GM23338 (cell line): ENCODE results near the gene SSTR4.

Experiments used
- JUNB ChIP-seq: IDR thresholded peaks from one replicate; pipeline ENCODE4 v1.6.1; 2016; ENCODE audit warnings: antibody characterized with exemption; ENCODE audit not compliant: unreplicated experiment
- POLR2AphosphoS5 ChIP-seq: IDR thresholded peaks from 2 replicates; pipeline ENCODE4 v1.6.1; 2016; ENCODE audit warnings: antibody characterized with exemption, low read depth
- TF ChIP-seq, protein P1 (sequence below), 2 experiments: fragments of 200-600 bp in 1 of 2; sonication (generic) in 1 of 2; conservative IDR thresholded peaks; 2 replicates each; pipeline versions ENCODE4 v1.5.1 to v1.6.1; 2016 to 2017; ENCODE audit warnings: antibody characterized with exemption in 2 of 2, low read depth in 2 of 2, mild to moderate bottlenecking in 2 of 2, moderate library complexity in 1 of 2
- TF ChIP-seq, protein P2 (sequence below): IDR thresholded peaks from one replicate; pipeline ENCODE4 v1.6.1; 2018; ENCODE audit warnings: antibody characterized with exemption; ENCODE audit not compliant: unreplicated experiment

- TF ChIP-seq, protein P1, sequence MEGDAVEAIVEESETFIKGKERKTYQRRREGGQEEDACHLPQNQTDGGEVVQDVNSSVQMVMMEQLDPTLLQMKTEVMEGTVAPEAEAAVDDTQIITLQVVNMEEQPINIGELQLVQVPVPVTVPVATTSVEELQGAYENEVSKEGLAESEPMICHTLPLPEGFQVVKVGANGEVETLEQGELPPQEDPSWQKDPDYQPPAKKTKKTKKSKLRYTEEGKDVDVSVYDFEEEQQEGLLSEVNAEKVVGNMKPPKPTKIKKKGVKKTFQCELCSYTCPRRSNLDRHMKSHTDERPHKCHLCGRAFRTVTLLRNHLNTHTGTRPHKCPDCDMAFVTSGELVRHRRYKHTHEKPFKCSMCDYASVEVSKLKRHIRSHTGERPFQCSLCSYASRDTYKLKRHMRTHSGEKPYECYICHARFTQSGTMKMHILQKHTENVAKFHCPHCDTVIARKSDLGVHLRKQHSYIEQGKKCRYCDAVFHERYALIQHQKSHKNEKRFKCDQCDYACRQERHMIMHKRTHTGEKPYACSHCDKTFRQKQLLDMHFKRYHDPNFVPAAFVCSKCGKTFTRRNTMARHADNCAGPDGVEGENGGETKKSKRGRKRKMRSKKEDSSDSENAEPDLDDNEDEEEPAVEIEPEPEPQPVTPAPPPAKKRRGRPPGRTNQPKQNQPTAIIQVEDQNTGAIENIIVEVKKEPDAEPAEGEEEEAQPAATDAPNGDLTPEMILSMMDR (conservative IDR thresholded peaks at IDR 0.05; ENCODE audit: low read depth in 2 of 2) = no peak
- TF ChIP-seq JUNB (no peak), POLR2AphosphoS5 (no peak)
- TF ChIP-seq, protein P2, sequence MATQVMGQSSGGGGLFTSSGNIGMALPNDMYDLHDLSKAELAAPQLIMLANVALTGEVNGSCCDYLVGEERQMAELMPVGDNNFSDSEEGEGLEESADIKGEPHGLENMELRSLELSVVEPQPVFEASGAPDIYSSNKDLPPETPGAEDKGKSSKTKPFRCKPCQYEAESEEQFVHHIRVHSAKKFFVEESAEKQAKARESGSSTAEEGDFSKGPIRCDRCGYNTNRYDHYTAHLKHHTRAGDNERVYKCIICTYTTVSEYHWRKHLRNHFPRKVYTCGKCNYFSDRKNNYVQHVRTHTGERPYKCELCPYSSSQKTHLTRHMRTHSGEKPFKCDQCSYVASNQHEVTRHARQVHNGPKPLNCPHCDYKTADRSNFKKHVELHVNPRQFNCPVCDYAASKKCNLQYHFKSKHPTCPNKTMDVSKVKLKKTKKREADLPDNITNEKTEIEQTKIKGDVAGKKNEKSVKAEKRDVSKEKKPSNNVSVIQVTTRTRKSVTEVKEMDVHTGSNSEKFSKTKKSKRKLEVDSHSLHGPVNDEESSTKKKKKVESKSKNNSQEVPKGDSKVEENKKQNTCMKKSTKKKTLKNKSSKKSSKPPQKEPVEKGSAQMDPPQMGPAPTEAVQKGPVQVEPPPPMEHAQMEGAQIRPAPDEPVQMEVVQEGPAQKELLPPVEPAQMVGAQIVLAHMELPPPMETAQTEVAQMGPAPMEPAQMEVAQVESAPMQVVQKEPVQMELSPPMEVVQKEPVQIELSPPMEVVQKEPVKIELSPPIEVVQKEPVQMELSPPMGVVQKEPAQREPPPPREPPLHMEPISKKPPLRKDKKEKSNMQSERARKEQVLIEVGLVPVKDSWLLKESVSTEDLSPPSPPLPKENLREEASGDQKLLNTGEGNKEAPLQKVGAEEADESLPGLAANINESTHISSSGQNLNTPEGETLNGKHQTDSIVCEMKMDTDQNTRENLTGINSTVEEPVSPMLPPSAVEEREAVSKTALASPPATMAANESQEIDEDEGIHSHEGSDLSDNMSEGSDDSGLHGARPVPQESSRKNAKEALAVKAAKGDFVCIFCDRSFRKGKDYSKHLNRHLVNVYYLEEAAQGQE = no peak
Measured at GRCh38 chr20:23060629-23061028, 25.5 kb downstream of the SSTR4 start.
